ENCODE data around the gene WASF2. TPM values are rescaled to one million over a fixed set of nuclear protein-coding genes. Genes with fewer than 3 reads are reported as not detected.
A peak's percentile ranks its signal among the peaks of the same experiment; 100 is the strongest.

Gene WASF2
- total and polyA plus RNA-seq, 2 of the 13 experiments (the other 11 are each of a cell fraction or from before 2014, with no cell fraction given) = 10.4 to 27.7 TPM

GRCh38 chr1:27392096-27392777 is 97.7 kb downstream of the WASF2 start, which contains the start of gene GPR3 (continued):
- TF ChIP-seq ZNF251 (CRISPR knock-in tag; IDR thresholded peaks at IDR 0.05) (no peak), SRF (IDR thresholded peaks at IDR 0.05; ENCODE audit: low read depth, low read length) (no peak), ZNF503 (CRISPR knock-in tag; IDR thresholded peaks at IDR 0.05) (no peak), ZNF790 (CRISPR knock-in tag; IDR thresholded peaks at IDR 0.05; ENCODE audit: borderline replicate concordance) (no peak), TSC22D2 (CRISPR knock-in tag; IDR thresholded peaks at IDR 0.05; ENCODE audit: borderline replicate concordance) (no peak), MXI1 (IDR thresholded peaks at IDR 0.05; ENCODE audit: borderline replicate concordance, low read depth, low read length) (peak; percentile 64; the same call in 1 of the 3 replicates), SMAD3 (CRISPR knock-in tag; IDR thresholded peaks at IDR 0.05) (0 out of 2 replicates have a peak, but pooled peaks have one; percentile 36), SMARCC2 (IDR thresholded peaks at IDR 0.05) (no peak), MED1 (CRISPR knock-in tag; IDR thresholded peaks at IDR 0.05) (no peak; the same call in 1 of the 2 replicates), ZNF232 (CRISPR knock-in tag; IDR thresholded peaks at IDR 0.05; ENCODE audit: borderline replicate concordance) (no peak), ZSCAN9 (CRISPR knock-in tag; IDR thresholded peaks at IDR 0.05; ENCODE audit: borderline replicate concordance) (no peak), TIGD3 (CRISPR knock-in tag; IDR thresholded peaks at IDR 0.05; ENCODE audit: borderline replicate concordance) (no peak), ZKSCAN8 (CRISPR knock-in tag; IDR thresholded peaks at IDR 0.05; ENCODE audit: borderline replicate concordance) (no peak), ELF4 (CRISPR knock-in tag; IDR thresholded peaks at IDR 0.05; ENCODE audit: borderline replicate concordance) (no peak), ZNF629 (CRISPR knock-in tag; conservative IDR thresholded peaks at IDR 0.05) (no peak), POLR2A (IDR thresholded peaks at IDR 0.05; ENCODE audit: insufficient read depth in 1 of 2, low read depth in 2 of 2, low read length in 2 of 2) (no peak; a peak in 1 of 4 replicates), ZNF512 (CRISPR knock-in tag; IDR thresholded peaks at IDR 0.05) (no peak), ZNF329 (CRISPR knock-in tag; IDR thresholded peaks at IDR 0.05; ENCODE audit: low read depth) (no peak), MAX (IDR thresholded peaks at IDR 0.05) (peak; percentile 33; the same call in 1 of the 2 replicates), HNF4A (CRISPR knock-in tag; IDR thresholded peaks at IDR 0.05) (no peak), MLX (CRISPR knock-in tag; IDR thresholded peaks at IDR 0.05) (no peak), AGO1 (IDR thresholded peaks at IDR 0.05; ENCODE audit: low read depth, low read length, poor library complexity, severe bottlenecking) (no peak), ISX (CRISPR knock-in tag; conservative IDR thresholded peaks at IDR 0.05) (no peak), IRF2 (CRISPR knock-in tag; IDR thresholded peaks at IDR 0.05) (no peak)
